Lower leg skin (tissue), 4 donors: ENCODE data around the gene GPBP1L1. TPM values are rescaled to one million over a fixed set of nuclear protein-coding genes. Genes with fewer than 3 reads are reported as not detected.
"Not testable (repeated sequence)": the region's sequence is repeated elsewhere in the genome, so short reads cannot be mapped to it uniquely, and the experiment has no call there.

ENCODE experiments used
- DNase-seq, 2 donors: peaks; one replicate each; pipeline ENCODE4 v3.0.0-alpha.2; 2019; ENCODE audit warnings: low spot score in 2 of 2
- H3K4me3 ChIP-seq: fragments of 200-600 bp; sonication (generic); 2 replicates; pipeline ENCODE4 v1.5.1; 2017; ENCODE audit warnings: mild to moderate bottlenecking, low read depth; ENCODE audit not compliant: poor library complexity, severe bottlenecking
- POLR2A ChIP-seq, 2 donors: fragments of 450-650 bp; IDR thresholded peaks; one replicate each; pipeline ENCODE4 v1.6.1; 2016 to 2017; ENCODE audit warnings: antibody characterized with exemption in 2 of 2, mild to moderate bottlenecking in 1 of 2, moderate library complexity in 1 of 2
- WGBS, 2 donors: methylation state at CpG; one replicate each; pipeline ENCODE4 v1.1.5; 2018; 5-methylcytosine and 5-hydroxymethylcytosine counted together
- intact Hi-C: fragments of 100-400 bp; cut with DNase I; formaldehyde crosslinking; loops from one replicate; pipeline ENCODE4 v1.15.0; 2023; ENCODE audit warnings: low total_unique reads
- total RNA-seq, 4 donors: library from RNA; depleted of rRNA; stranded (reverse); fragments of >200 nt; gene quantifications; one replicate each; pipeline ENCODE4 v1.1.0, GENCODE V29; 2016
- TF ChIP-seq, protein P1 (sequence below), 3 donors: fragments of 450-650 bp; IDR thresholded peaks; one replicate each; pipeline ENCODE4 v1.5.1; 2016; ENCODE audit warnings: antibody characterized with exemption in 3 of 3, mild to moderate bottlenecking in 3 of 3, moderate library complexity in 2 of 3

The GPBP1L1 gene
- total RNA-seq, 4 donors from 2014 or later = 109 to 121 (median 111) TPM

DNA sequence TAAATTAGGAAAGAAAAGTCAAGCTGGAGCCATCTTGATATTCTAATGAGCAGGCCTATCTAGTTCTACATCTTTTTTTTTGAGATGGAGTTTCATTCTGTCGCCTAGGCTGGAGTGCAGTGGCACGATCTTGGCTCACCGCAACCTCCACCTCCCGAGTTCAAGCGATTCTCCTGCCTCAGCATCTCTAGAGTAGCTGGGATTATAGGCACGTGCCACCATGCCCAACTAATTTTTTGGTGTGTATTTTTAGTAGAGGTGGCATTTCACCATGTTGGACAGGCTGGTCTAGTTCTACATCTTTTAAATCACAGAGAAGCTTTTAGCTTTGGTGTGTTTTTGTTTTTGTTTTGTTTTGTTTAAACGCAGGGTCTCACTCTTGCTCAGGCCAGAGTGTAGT, 8.5 kb upstream of the GPBP1L1 start:
- TF ChIP-seq, protein P1, sequence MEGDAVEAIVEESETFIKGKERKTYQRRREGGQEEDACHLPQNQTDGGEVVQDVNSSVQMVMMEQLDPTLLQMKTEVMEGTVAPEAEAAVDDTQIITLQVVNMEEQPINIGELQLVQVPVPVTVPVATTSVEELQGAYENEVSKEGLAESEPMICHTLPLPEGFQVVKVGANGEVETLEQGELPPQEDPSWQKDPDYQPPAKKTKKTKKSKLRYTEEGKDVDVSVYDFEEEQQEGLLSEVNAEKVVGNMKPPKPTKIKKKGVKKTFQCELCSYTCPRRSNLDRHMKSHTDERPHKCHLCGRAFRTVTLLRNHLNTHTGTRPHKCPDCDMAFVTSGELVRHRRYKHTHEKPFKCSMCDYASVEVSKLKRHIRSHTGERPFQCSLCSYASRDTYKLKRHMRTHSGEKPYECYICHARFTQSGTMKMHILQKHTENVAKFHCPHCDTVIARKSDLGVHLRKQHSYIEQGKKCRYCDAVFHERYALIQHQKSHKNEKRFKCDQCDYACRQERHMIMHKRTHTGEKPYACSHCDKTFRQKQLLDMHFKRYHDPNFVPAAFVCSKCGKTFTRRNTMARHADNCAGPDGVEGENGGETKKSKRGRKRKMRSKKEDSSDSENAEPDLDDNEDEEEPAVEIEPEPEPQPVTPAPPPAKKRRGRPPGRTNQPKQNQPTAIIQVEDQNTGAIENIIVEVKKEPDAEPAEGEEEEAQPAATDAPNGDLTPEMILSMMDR (IDR thresholded peaks at IDR 0.05) = no peak
- TF ChIP-seq POLR2A (IDR thresholded peaks at IDR 0.05) = no peak

DNA sequence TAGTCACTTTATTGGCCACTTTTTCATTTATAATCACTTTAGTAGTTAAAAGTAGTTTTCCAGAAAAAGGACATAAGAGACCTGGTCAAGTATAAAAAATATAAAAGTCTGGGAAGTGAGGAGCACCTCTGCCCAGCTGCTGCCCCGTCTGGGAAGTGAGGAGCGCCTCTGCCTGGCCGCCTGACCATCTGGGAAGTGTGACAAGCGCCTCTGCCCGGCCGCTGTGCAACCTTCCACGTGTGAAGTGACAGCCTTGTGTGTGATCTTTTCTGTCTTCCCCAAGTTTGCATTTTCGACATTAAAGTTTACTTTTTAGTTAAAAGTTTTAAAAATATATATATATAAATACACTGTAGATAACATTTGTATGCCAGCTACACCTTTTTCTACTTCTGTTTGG, 7.5 kb upstream of the GPBP1L1 start:
- 82 to 88% methylated on average over 8 of the region's 8 CpGs for WGBS, 2 donors

More for the DNA sequence above, 8.5 kb upstream of the GPBP1L1 start:
- no peak for DNase-seq
- 82 to 90% methylated on average over 7 of the region's 7 CpGs for WGBS, 2 donors
- intact Hi-C loops = no loop called here
- H3K4me3 ChIP-seq = no peak overlapping the region

GRCh38 chr1:45687754-45688740, 1.7 kb upstream of the GPBP1L1 start, which contains the start of gene TMEM69:
Gene TMEM69, plus strand, starts transcription at chr1:45688181. Its CDS starts 2,888 bp downstream, at chr1:45691069.
- peak within 1 kb of the TSS; percentile 70 for H3K4me3 ChIP-seq
- TF ChIP-seq, protein P1 (IDR thresholded peaks at IDR 0.05) = peak in 1 of 3 donors; percentile 22
- TF ChIP-seq POLR2A (IDR thresholded peaks at IDR 0.05) = no peak
- DNase-seq = peak; percentile 74 to 94
- intact Hi-C loops = no loop called here
- WGBS, 2 donors = 1% methylated on average over 23 to 24 of the region's 24 CpGs

More for the DNA sequence above, 7.5 kb upstream of the GPBP1L1 start:
- DNase-seq, H3K4me3 ChIP-seq, intact Hi-C loops: not testable (repeated sequence)

GRCh38 chr1:45687014-45687753, 851 bp upstream of the GPBP1L1 start:
- TF ChIP-seq, protein P1 (IDR thresholded peaks at IDR 0.05) = no peak
- TF ChIP-seq POLR2A (IDR thresholded peaks at IDR 0.05) = peak in 1 of 2 donors; percentile 84
- 0% methylated on average over 24 to 44 of the region's 44 CpGs for WGBS, 2 donors
- H3K4me3 ChIP-seq = peak overlapping the region; percentile 84
- intact Hi-C loops = no loop called here
- peak; percentile 98 to 99 for DNase-seq

- intact Hi-C loops = no loop called here
Measured at GRCh38 chr1:45686015-45686287, 382 bp downstream of the GPBP1L1 start.

More at GRCh38 chr1:45686015-45686287, 382 bp downstream of the GPBP1L1 start:
- TF ChIP-seq, protein P1 (IDR thresholded peaks at IDR 0.05) = no peak
- no peak for TF ChIP-seq POLR2A (IDR thresholded peaks at IDR 0.05)
- peak; percentile 71 to 93 for DNase-seq
- H3K4me3 ChIP-seq = peak overlapping the region; percentile 84
- WGBS, 2 donors = 0% methylated on average over 23 to 27 of the region's 27 CpGs
